Endodermal cell (in vitro differentiated cells): ENCODE results near the gene MPEG1. TPM values are rescaled to one million over a fixed set of nuclear protein-coding genes. Genes with fewer than 3 reads are reported as not detected.

ENCODE experiments used
- DNase-seq: peaks from one replicate; pipeline ENCODE4 v3.0.0-alpha.2; 2017
- H3K27ac ChIP-seq: 2 replicates; pipeline ENCODE4 v1.5.1; 2013; ENCODE audit warnings: mild to moderate bottlenecking, low read depth, low read length, moderate library complexity
- H3K27me3 ChIP-seq: 2 replicates; pipeline ENCODE4 v1.6.1; 2013; ENCODE audit warnings: mild to moderate bottlenecking, low read length, moderate library complexity; ENCODE audit not compliant: insufficient read depth, control insufficient read depth, poor library complexity, severe bottlenecking
- H3K36me3 ChIP-seq: 2 replicates; pipeline ENCODE4 v1.7.0; 2013; ENCODE audit warnings: mild to moderate bottlenecking, low read length, moderate library complexity; ENCODE audit not compliant: control insufficient read depth, insufficient read depth
- H3K4me1 ChIP-seq: one replicate; pipeline ENCODE4 v1.7.0; 2013; ENCODE audit warnings: low read length; ENCODE audit not compliant: control insufficient read depth, insufficient read depth
- H3K4me3 ChIP-seq: 2 replicates; pipeline ENCODE4 v1.5.1; 2013; ENCODE audit warnings: mild to moderate bottlenecking, low read length, moderate library complexity
- H3K9ac ChIP-seq: 2 replicates; pipeline ENCODE4 v1.6.1; 2013; ENCODE audit warnings: mild to moderate bottlenecking, low read length, moderate library complexity; ENCODE audit not compliant: poor library complexity, severe bottlenecking; ENCODE audit errors: extremely low read depth
- H3K9me3 ChIP-seq: 2 replicates; pipeline ENCODE4 v1.6.1; 2013; ENCODE audit warnings: mild to moderate bottlenecking, low read length, moderate library complexity; ENCODE audit not compliant: control insufficient read depth
- H3K27ac Mint-ChIP-seq: 2 replicates; pipeline ENCODE4 v1.8.0; 2020; ENCODE audit warnings: mixed read lengths
- H3K27me3 Mint-ChIP-seq: 2 replicates; pipeline ENCODE4 v1.8.0; 2021; ENCODE audit warnings: mild to moderate bottlenecking, mixed read lengths; ENCODE audit not compliant: insufficient read depth
- H3K36me3 Mint-ChIP-seq: 2 replicates; pipeline ENCODE4 v1.8.0; 2020; ENCODE audit warnings: low read depth, mixed read lengths
- H3K4me1 Mint-ChIP-seq: 2 replicates; pipeline ENCODE4 v1.8.0; 2020; ENCODE audit warnings: mixed read lengths
- H3K4me3 Mint-ChIP-seq: 2 replicates; pipeline ENCODE4 v1.8.0; 2020; ENCODE audit warnings: mild to moderate bottlenecking, moderate library complexity, mixed read lengths
- H3K9me3 Mint-ChIP-seq: 2 replicates; pipeline ENCODE4 v1.8.0; 2020; ENCODE audit warnings: mild to moderate bottlenecking, mixed read lengths
- CTCF ChIP-seq: fragments of 200-600 bp; sonication (generic); conservative IDR thresholded peaks from 2 replicates; pipeline ENCODE4 v1.5.0; 2021; ENCODE audit warnings: antibody characterized with exemption, mild to moderate bottlenecking
- WGBS, 2 experiments: methylation state at CpG; one replicate each; pipeline versions ENCODE4 v1.1.5 to v1.1.7; 2013; ENCODE audit warnings: missing lambda C conversion rate in 2 of 2, mixed read lengths in 1 of 2; ENCODE audit not compliant: insufficient coverage in 1 of 2, insufficient read length in 1 of 2; 5-methylcytosine and 5-hydroxymethylcytosine counted together
- total RNA-seq, 2 donors: library from RNA; stranded (reverse); fragmentation: NEBNext Ultra II Directional in 1 of 2; extraction: Animal tissue kit (Norgen Biotek cat#: 25700) in 1 of 2; gene quantifications; 2 replicates in 1 of 2; 3 replicates in 1 of 2; pipeline ENCODE4 v1.2.1, GENCODE V29; 2021

The MPEG1 gene
- total RNA-seq, 2 donors from 2014 or later: not detected

GRCh38 chr11:59199546-59200422 lies 12.9 kb downstream of the MPEG1 start:
- DNase-seq: no peak
- peaks cover 13% of the 10 kb centered on the region for H3K9me3 Mint-ChIP-seq
- no peak overlapping the region for H3K4me3 Mint-ChIP-seq
- peaks cover 65% of the 10 kb centered on the region for H3K36me3 Mint-ChIP-seq
- H3K4me1 Mint-ChIP-seq: peaks cover 9% of the 10 kb centered on the region
- 94 to 97% methylated on average over 14 of the region's 14 CpGs for WGBS, 2 experiments
- Histone ChIP-seq H3K9me3 (peaks cover 17% of the 10 kb centered on the region), H3K27ac (no peak overlapping the region), H3K36me3 (peaks cover 72% of the 10 kb centered on the region), H3K27me3 (no peaks in the 10 kb centered on the region), H3K4me3 (no peak overlapping the region), H3K4me1 (no peaks in the 10 kb centered on the region), H3K9ac (no peak overlapping the region)
- TF ChIP-seq CTCF: no peak
- H3K27ac Mint-ChIP-seq: no peak overlapping the region
- H3K27me3 Mint-ChIP-seq: no peaks in the 10 kb centered on the region

- Mint-ChIP-seq H3K4me1 (peaks cover 9% of the 10 kb centered on the region), H3K36me3 (peaks cover 70% of the 10 kb centered on the region), H3K27me3 (no peaks in the 10 kb centered on the region), H3K27ac (no peak overlapping the region), H3K9me3 (peaks cover 13% of the 10 kb centered on the region), H3K4me3 (no peak overlapping the region)
- WGBS, 2 experiments: 91% methylated on average over 2 of the region's 2 CpGs; no CpG with 5 or more reads in 1 of the 2 experiments
- peaks cover 78% of the 10 kb centered on the region for H3K36me3 ChIP-seq
- no peak for TF ChIP-seq CTCF
- peaks cover 17% of the 10 kb centered on the region for H3K9me3 ChIP-seq
- H3K27ac ChIP-seq: no peak overlapping the region
- H3K9ac ChIP-seq: no peak overlapping the region
- H3K4me1 ChIP-seq: no peaks in the 10 kb centered on the region
- DNase-seq: no peak
- H3K27me3 ChIP-seq: no peaks in the 10 kb centered on the region
- H3K4me3 ChIP-seq: no peak overlapping the region
Measured at GRCh38 chr11:59198726-59199125, 14.0 kb downstream of the MPEG1 start.

DNA sequence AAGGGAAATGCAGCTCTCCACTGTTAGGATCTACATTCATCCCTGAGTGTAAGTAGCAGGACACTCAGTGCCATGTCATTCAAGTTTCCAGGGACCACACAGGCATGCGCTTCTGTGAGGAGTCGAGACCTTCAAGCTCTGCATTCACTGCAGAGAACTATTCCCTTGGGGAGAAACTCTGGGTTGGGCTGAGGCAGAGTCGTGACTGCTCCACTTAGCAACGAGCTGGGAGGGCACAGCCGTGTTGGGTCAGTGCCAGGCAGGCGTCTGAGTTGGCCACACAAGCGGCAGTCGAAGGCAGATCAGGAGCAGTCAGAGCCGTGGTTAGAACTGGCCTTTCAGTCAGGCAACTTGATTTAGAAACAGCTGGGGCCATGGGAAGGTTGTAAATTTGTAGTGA lies 14.7 kb downstream of the MPEG1 start:
- Mint-ChIP-seq H3K4me1 (peaks cover 9% of the 10 kb centered on the region), H3K4me3 (no peak overlapping the region), H3K36me3 (peaks cover 76% of the 10 kb centered on the region), H3K9me3 (peaks cover 13% of the 10 kb centered on the region), H3K27ac (peak overlapping the region; percentile 36), H3K27me3 (no peaks in the 10 kb centered on the region)
- 89 to 93% methylated on average over 4 to 9 of the region's 9 CpGs for WGBS, 2 experiments
- Histone ChIP-seq H3K27me3 (no peaks in the 10 kb centered on the region), H3K4me3 (no peak overlapping the region), H3K9me3 (peaks cover 17% of the 10 kb centered on the region), H3K36me3 (peaks cover 80% of the 10 kb centered on the region), H3K9ac (no peak overlapping the region), H3K4me1 (no peaks in the 10 kb centered on the region), H3K27ac (no peak overlapping the region)
- no peak for DNase-seq
- TF ChIP-seq CTCF: no peak
